Measurements from ENCODE around the gene GALNT15. TPM values are rescaled to one million over a fixed set of nuclear protein-coding genes. Genes with fewer than 3 reads are reported as not detected.
A peak's percentile ranks its signal among the peaks of the same experiment; 100 is the strongest.

Gene GALNT15
- total and polyA plus RNA-seq, 2 of the 4 experiments (the other 2 are of a cell fraction) = 12.8 to 19.7 TPM

GRCh38 chr3:16183601-16184270 lies 9.3 kb downstream of the GALNT15 start:
- WGBS, 2 experiments (ENCODE audit: extremely low coverage in 2 of 2, insufficient read length in 1 of 2) = no CpG with 5 or more reads among the region's 7 CpGs
- CTCF ChIA-PET = interaction anchor here (0.6 to 1.6 kb wide), 2 partner anchors 123 to 367 kb away, joined by 3 to 5 read pairs; no protein-coding TSS in a partner anchor
- Histone ChIP-seq H3K79me1 (ENCODE audit: low read depth in 1 of 2, low read length in 2 of 2) (peaks cover 20 to 41% of the 10 kb centered on the region in 2 experiments; a peak in 3 of 4 replicates), H2AK5ac (ENCODE audit: low read depth, low read length) (peak overlapping the region; percentile 93), H3K9me1 (ENCODE audit: insufficient read depth, low read length) (peaks cover 45% of the 10 kb centered on the region), H3K4me1 (ENCODE audit: control insufficient read depth, insufficient read depth, low read length) (peaks cover 35% of the 10 kb centered on the region), H3K56ac (ENCODE audit: extremely low read depth, insufficient read depth, low read length) (peak overlapping the region; percentile 44; the same call in 1 of the 2 replicates), H4K91ac (ENCODE audit: insufficient read depth, low read depth, low read length) (peak overlapping the region; percentile 99), H3K18ac (ENCODE audit: low read depth, low read length) (peak overlapping the region; percentile 34), H2BK5ac (ENCODE audit: low read depth, low read length, poor library complexity, severe bottlenecking) (peak overlapping the region; percentile 95), H3K27me3 (ENCODE audit: control insufficient read depth, insufficient read depth, low read length) (no peaks in the 10 kb centered on the region), H2BK20ac (ENCODE audit: low read depth, low read length) (peak overlapping the region; percentile 86), H3K4ac (ENCODE audit: low read depth, low read length) (peak overlapping the region; percentile 91), H4K20me1 (ENCODE audit: insufficient read depth, low read length) (no peaks in the 10 kb centered on the region), H4K5ac (ENCODE audit: low read depth, low read length) (peak overlapping the region; percentile 32), H2AFZ (replicated peaks; ENCODE audit: low read length, poor library complexity) (peak overlapping the region; percentile 44), H3K4me3 (ENCODE audit: insufficient read depth, low read depth, low read length) (no peak overlapping the region), H2AK9ac (replicated peaks; ENCODE audit: low read depth, low read length, poor library complexity) (peak overlapping the region; percentile 10), H3K9me3 (ENCODE audit: control insufficient read depth, insufficient read depth, low read length) (no peaks in the 10 kb centered on the region), H4K8ac (ENCODE audit: low read depth in 2 of 2, low read length in 2 of 2) (peak overlapping the region; percentile 6 to 32; a peak in 3 of 4 replicates), H3K36me3 (ENCODE audit: control insufficient read depth, insufficient read depth, low read length) (peaks cover 21% of the 10 kb centered on the region), H2BK120ac (ENCODE audit: low read depth, low read length) (peak overlapping the region; percentile 84), H3K4me2 (ENCODE audit: low read depth, low read length) (peak overlapping the region; percentile 7; the same call in 1 of the 2 replicates), H2BK15ac (ENCODE audit: low read depth, low read length) (peak overlapping the region; percentile 94; the same call in 2 of the 3 replicates), H3K27ac (ENCODE audit: insufficient read depth, low read length) (peak overlapping the region; percentile 60; the same call in 1 of the 2 replicates), H3K9ac (ENCODE audit: low read depth, low read length) (no peak overlapping the region; the same call in 1 of the 2 replicates), H3K23ac (ENCODE audit: low read depth, low read length) (peak overlapping the region; percentile 30; the same call in 1 of the 2 replicates), H3K14ac (replicated peaks; ENCODE audit: low read depth, low read length) (peak overlapping the region; percentile 67; the same call in 1 of the 2 replicates)
- BruUV-seq (replicated peaks) = no TSS peak
- POLR2A ChIA-PET (ENCODE audit: unreplicated experiment) = interaction anchor here (1.1 kb wide), 1 partner anchor 123 kb away, joined by 4 read pairs; no protein-coding TSS in a partner anchor
- peak; percentile 90 for ATAC-seq (ENCODE audit: low read depth)
- intact Hi-C loops (cut with micrococcal nuclease) = loop anchor here (2.0 to 5.0 kb wide), 2 partner anchors 57 to 551 kb away; no protein-coding TSS in a partner anchor
- dilution Hi-C loops (cut with HindIII; ENCODE audit: low sequenced_read_pairs, unreplicated experiment) = no loop called here
- in situ Hi-C loops (cut with MboI; ENCODE audit: low sequenced_read_pairs) = loop anchor here (5.0 to 10.0 kb wide), 2 partner anchors 59 to 369 kb away; no protein-coding TSS in a partner anchor
- DNase-seq = peak; percentile 98
- no peak for TF ChIP-seq POLR2A (IDR thresholded peaks at IDR 0.05; ENCODE audit: low read depth, low read length)
- no peak for TF ChIP-seq ELK1 (IDR thresholded peaks at IDR 0.05; ENCODE audit: borderline replicate concordance, low read depth, low read length)
- no peak for TF ChIP-seq NFE2L2 (IDR thresholded peaks at IDR 0.05; ENCODE audit: low read depth, low read length)
- no peak for TF ChIP-seq RFX5 (IDR thresholded peaks at IDR 0.05; ENCODE audit: low read depth, low read length)
- no peak for TF ChIP-seq SMC3 (IDR thresholded peaks at IDR 0.05; ENCODE audit: low read depth, low read length)
- no peak for TF ChIP-seq RCOR1 (IDR thresholded peaks at IDR 0.05; ENCODE audit: insufficient replicate concordance, low read length)
- peak; percentile 64; the same call in 1 of the 2 replicates for TF ChIP-seq MAZ (IDR thresholded peaks at IDR 0.05; ENCODE audit: borderline replicate concordance, low read depth, low read length)
- no peak for TF ChIP-seq USF2 (IDR thresholded peaks at IDR 0.05; ENCODE audit: low read depth, low read length)
- TF ChIP-seq RAD21 (IDR thresholded peaks at IDR 0.05; ENCODE audit: low read length) = peak; percentile 25
- TF ChIP-seq MXI1 (IDR thresholded peaks at IDR 0.05; ENCODE audit: borderline replicate concordance, low read depth, low read length) = no peak
- no peak for TF ChIP-seq MAFK (IDR thresholded peaks at IDR 0.05; ENCODE audit: low read depth, low read length)
- TF ChIP-seq CTCF (conservative IDR thresholded peaks at IDR 0.05; ENCODE audit: low read depth, low read length) = no peak
- 0 out of 2 replicates have a peak, but pooled peaks have one; percentile 47 for TF ChIP-seq BHLHE40 (IDR thresholded peaks at IDR 0.05; ENCODE audit: low read depth, low read length)
